Smooth muscle cell (in vitro differentiated cells): ENCODE measurements around the gene FGGY. TPM values are rescaled to one million over a fixed set of nuclear protein-coding genes. Genes with fewer than 3 reads are reported as not detected.

Experiments
- DNase-seq: peaks from one replicate; lab custom pipeline; 2025; ENCODE audit not compliant: unreplicated experiment; lab: John Stamatoyannopoulos, UW
- H2AFZ ChIP-seq: fragments of 200-600 bp; sonication (generic); 2 replicates; pipeline ENCODE4 v1.6.0; 2016; ENCODE audit warnings: antibody characterized with exemption, low read depth, mild to moderate bottlenecking
- H3F3A ChIP-seq: fragments of 200-600 bp; sonication (generic); 2 replicates; pipeline ENCODE4 v1.6.0; 2017; ENCODE audit warnings: antibody characterized with exemption, low read depth
- H3K27ac ChIP-seq: fragments of 200-600 bp; sonication (generic); 2 replicates; pipeline ENCODE4 v1.5.1; 2016; ENCODE audit warnings: low read depth, mild to moderate bottlenecking
- H3K27me3 ChIP-seq: fragments of 200-600 bp; sonication (generic); 2 replicates; pipeline ENCODE4 v1.6.1; 2016; ENCODE audit warnings: low read depth, mild to moderate bottlenecking
- H3K36me3 ChIP-seq: fragments of 200-600 bp; sonication (generic); 2 replicates; pipeline ENCODE4 v1.5.1; 2016; ENCODE audit warnings: low read depth
- H3K4me1 ChIP-seq: fragments of 200-600 bp; sonication (generic); 2 replicates; pipeline ENCODE4 v1.5.1; 2016; ENCODE audit warnings: low read depth
- H3K4me2 ChIP-seq: fragments of 200-600 bp; sonication (generic); 2 replicates; pipeline ENCODE4 v1.6.0; 2016; ENCODE audit warnings: mild to moderate bottlenecking
- H3K4me3 ChIP-seq: fragments of 200-600 bp; sonication (generic); 2 replicates; pipeline ENCODE4 v1.5.1; 2016; ENCODE audit warnings: mild to moderate bottlenecking
- H3K79me2 ChIP-seq: fragments of 200-600 bp; sonication (generic); 2 replicates; pipeline ENCODE4 v1.6.0; 2016; ENCODE audit warnings: low read depth, mild to moderate bottlenecking
- H3K9ac ChIP-seq: fragments of 200-600 bp; sonication (generic); 2 replicates; pipeline ENCODE4 v1.6.0; 2016; ENCODE audit warnings: low read depth
- H3K9me3 ChIP-seq: fragments of 200-600 bp; sonication (generic); replicated peaks from 2 replicates; pipeline ENCODE4 v1.5.1; 2016; ENCODE audit warnings: low read depth
- H4K20me1 ChIP-seq: fragments of 200-600 bp; sonication (generic); 2 replicates; pipeline ENCODE4 v1.6.0; 2016; ENCODE audit warnings: low read depth
- CTCF ChIP-seq: fragments of 200-600 bp; sonication (generic); IDR thresholded peaks from 2 replicates; pipeline ENCODE4 v1.5.1; 2017; ENCODE audit warnings: borderline replicate concordance, mild to moderate bottlenecking, antibody characterized with exemption; ENCODE audit not compliant: insufficient read depth, poor library complexity, severe bottlenecking
- WGBS: methylation state at CpG from one replicate; pipeline ENCODE4 v1.1.7; 2016; ENCODE audit warnings: low lambda C conversion rate; 5-methylcytosine and 5-hydroxymethylcytosine counted together
- polyA plus RNA-seq: library from polyadenylated mRNA; unstranded; fragments of >200 nt; fragmentation: Nextera tagmentation; extraction: Ambion mirVana; gene quantifications from 2 replicates; pipeline ENCODE4 v1.2.1, GENCODE V29; 2016
- total RNA-seq: library from RNA; depleted of rRNA; stranded (reverse); fragments of >200 nt; gene quantifications from 2 replicates; pipeline ENCODE4 v1.2.3, GENCODE V29; 2014

The FGGY gene
- total and polyA plus RNA-seq, 2 experiments from 2014 or later = 5.1 to 9.2 TPM

- Histone ChIP-seq H3K4me2 (peak overlapping the region; percentile 54), H3K4me3 (no peak overlapping the region), H3K4me1 (peaks cover 5% of the 10 kb centered on the region), H3K27ac (peak overlapping the region; percentile 75), H3K9me3 (no peaks in the 10 kb centered on the region), H2AFZ (peak overlapping the region; percentile 26), H4K20me1 (no peaks in the 10 kb centered on the region), H3K9ac (peak overlapping the region; percentile 53), H3K27me3 (no peaks in the 10 kb centered on the region), H3K36me3 (no peaks in the 10 kb centered on the region), H3F3A (no peaks in the 10 kb centered on the region), H3K79me2 (no peaks in the 10 kb centered on the region)
- TF ChIP-seq CTCF = no peak
- WGBS = 58% methylated on average over 8 of the region's 8 CpGs
- DNase-seq = no peak
These were observed 64.9 kb downstream of the FGGY start for GRCh38 chr1:59361766-59362165.

- H3K9me3 ChIP-seq = no peaks in the 10 kb centered on the region
- H3K36me3 ChIP-seq = no peaks in the 10 kb centered on the region
- H3K4me1 ChIP-seq = peaks cover 22% of the 10 kb centered on the region
- H3K4me3 ChIP-seq = no peak overlapping the region
- peaks cover 20% of the 10 kb centered on the region for H3F3A ChIP-seq
- H3K27ac ChIP-seq = no peak overlapping the region
- no peak overlapping the region for H2AFZ ChIP-seq
- no peak overlapping the region for H3K4me2 ChIP-seq
- no peak for DNase-seq
- H3K9ac ChIP-seq = no peak overlapping the region
- H3K27me3 ChIP-seq = no peaks in the 10 kb centered on the region
- no peaks in the 10 kb centered on the region for H4K20me1 ChIP-seq
- H3K79me2 ChIP-seq = no peaks in the 10 kb centered on the region
- WGBS = 97% methylated on average over 2 of the region's 2 CpGs
- TF ChIP-seq CTCF = no peak
These were observed 67.1 kb downstream of the FGGY start for GRCh38 chr1:59364037-59364436.

GRCh38 chr1:59366346-59366745 is 69.5 kb downstream of the FGGY start:
- H3K27ac ChIP-seq = peak overlapping the region; percentile 90
- H3F3A ChIP-seq = peaks cover 20% of the 10 kb centered on the region
- peaks cover 17% of the 10 kb centered on the region for H3K4me1 ChIP-seq
- DNase-seq = no peak
- H3K4me2 ChIP-seq = no peak overlapping the region
- no peaks in the 10 kb centered on the region for H4K20me1 ChIP-seq
- H2AFZ ChIP-seq = no peak overlapping the region
- H3K9ac ChIP-seq = no peak overlapping the region
- H3K9me3 ChIP-seq = no peaks in the 10 kb centered on the region
- H3K36me3 ChIP-seq = no peaks in the 10 kb centered on the region
- no peaks in the 10 kb centered on the region for H3K27me3 ChIP-seq
- no peak overlapping the region for H3K4me3 ChIP-seq
- no peak for TF ChIP-seq CTCF
- no peaks in the 10 kb centered on the region for H3K79me2 ChIP-seq
- WGBS = 77% methylated on average over 5 of the region's 5 CpGs

GRCh38 chr1:59367301-59368007 is 70.6 kb downstream of the FGGY start:
- H4K20me1 ChIP-seq = no peaks in the 10 kb centered on the region
- peaks cover 17% of the 10 kb centered on the region for H3K4me1 ChIP-seq
- TF ChIP-seq CTCF = no peak
- no peak overlapping the region for H3K9ac ChIP-seq
- no peak overlapping the region for H2AFZ ChIP-seq
- no peak overlapping the region for H3K4me3 ChIP-seq
- no peaks in the 10 kb centered on the region for H3K79me2 ChIP-seq
- H3K4me2 ChIP-seq = peak overlapping the region; percentile 47
- no peaks in the 10 kb centered on the region for H3K27me3 ChIP-seq
- H3K9me3 ChIP-seq = no peaks in the 10 kb centered on the region
- no peaks in the 10 kb centered on the region for H3K36me3 ChIP-seq
- peak overlapping the region; percentile 90 for H3K27ac ChIP-seq
- H3F3A ChIP-seq = peaks cover 20% of the 10 kb centered on the region
- WGBS = 19% methylated on average over 6 of the region's 6 CpGs
- no peak for DNase-seq
